Upper lobe of right lung (tissue), 1 donor: ENCODE results near the gene SERINC5. TPM values are rescaled to one million over a fixed set of nuclear protein-coding genes. Genes with fewer than 3 reads are reported as not detected.

Source experiments
- ATAC-seq: fragments of 200-7000 bp; cut with Tn5 transposase; one replicate; pipeline ENCODE4 v1.9.1; 2020; ENCODE audit warnings: mild to moderate bottlenecking, moderate library complexity
- DNase-seq: peaks from one replicate; pipeline ENCODE4 v3.0.0-alpha.2; 2020
- H3K27ac ChIP-seq: fragments of 200-600 bp; one replicate; pipeline ENCODE4 v1.8.0; 2022
- H3K27me3 ChIP-seq: fragments of 200-600 bp; one replicate; pipeline ENCODE4 v1.8.0; 2022; ENCODE audit warnings: mild to moderate bottlenecking
- H3K36me3 ChIP-seq: fragments of 200-600 bp; one replicate; pipeline ENCODE4 v1.8.0; 2022
- H3K4me1 ChIP-seq: fragments of 200-600 bp; one replicate; pipeline ENCODE4 v1.8.0; 2022
- H3K4me3 ChIP-seq: fragments of 200-600 bp; one replicate; pipeline ENCODE4 v1.8.0; 2022; ENCODE audit warnings: mild to moderate bottlenecking
- H3K9me3 ChIP-seq: fragments of 200-600 bp; one replicate; pipeline ENCODE4 v1.8.0; 2022
- intact Hi-C: fragments of 100-400 bp; cut with DNase I; formaldehyde crosslinking; loops from one replicate; pipeline ENCODE4 v1.11.0; 2022
- total RNA-seq: library from RNA; stranded (reverse); fragmentation: NEBNext Ultra II Directional; extraction: Animal tissue kit (Norgen Biotek cat#: 25700); gene quantifications from one replicate; pipeline ENCODE4 v1.2.1, GENCODE V29; 2021
- TF ChIP-seq, protein P1 (sequence below): fragments of 200-600 bp; IDR thresholded peaks from one replicate; pipeline ENCODE4 v1.8.0; 2022; ENCODE audit warnings: antibody characterized with exemption
- donor health status: DM: no; HTN: yes; CAD: no; lungs with severe emphysema.

SERINC5 gene
- total RNA-seq, 1 donor from 2014 or later, result 60.4 TPM

DNA sequence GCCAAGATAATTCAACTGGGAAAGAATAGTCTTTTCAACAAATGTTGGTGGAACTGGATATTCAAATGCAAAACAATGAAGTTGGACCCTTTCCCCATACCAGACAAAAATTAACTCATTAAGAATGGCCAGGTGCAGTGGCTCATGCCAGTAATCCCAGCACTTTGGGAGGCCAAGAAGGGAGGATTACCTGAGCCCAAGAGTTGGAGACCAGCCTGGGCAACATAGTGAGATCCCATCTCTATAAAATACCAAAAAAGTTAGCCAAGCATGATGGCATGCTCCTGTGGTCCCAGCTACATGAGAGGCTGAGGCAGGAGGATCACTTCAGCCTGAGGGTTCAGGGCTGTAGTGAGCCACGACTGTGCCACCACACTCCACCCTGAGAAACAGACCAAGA lies 24.2 kb downstream of the SERINC5 start:
- DNase-seq (no peak), ATAC-seq (no peak)
- Histone ChIP-seq H3K9me3 (no peaks in the 10 kb centered on the region), H3K27me3 (no peaks in the 10 kb centered on the region), H3K4me3 (no peak overlapping the region), H3K27ac (no peak overlapping the region), H3K36me3 (no peaks in the 10 kb centered on the region), H3K4me1 (peaks cover 14% of the 10 kb centered on the region)
- TF ChIP-seq, protein P1, sequence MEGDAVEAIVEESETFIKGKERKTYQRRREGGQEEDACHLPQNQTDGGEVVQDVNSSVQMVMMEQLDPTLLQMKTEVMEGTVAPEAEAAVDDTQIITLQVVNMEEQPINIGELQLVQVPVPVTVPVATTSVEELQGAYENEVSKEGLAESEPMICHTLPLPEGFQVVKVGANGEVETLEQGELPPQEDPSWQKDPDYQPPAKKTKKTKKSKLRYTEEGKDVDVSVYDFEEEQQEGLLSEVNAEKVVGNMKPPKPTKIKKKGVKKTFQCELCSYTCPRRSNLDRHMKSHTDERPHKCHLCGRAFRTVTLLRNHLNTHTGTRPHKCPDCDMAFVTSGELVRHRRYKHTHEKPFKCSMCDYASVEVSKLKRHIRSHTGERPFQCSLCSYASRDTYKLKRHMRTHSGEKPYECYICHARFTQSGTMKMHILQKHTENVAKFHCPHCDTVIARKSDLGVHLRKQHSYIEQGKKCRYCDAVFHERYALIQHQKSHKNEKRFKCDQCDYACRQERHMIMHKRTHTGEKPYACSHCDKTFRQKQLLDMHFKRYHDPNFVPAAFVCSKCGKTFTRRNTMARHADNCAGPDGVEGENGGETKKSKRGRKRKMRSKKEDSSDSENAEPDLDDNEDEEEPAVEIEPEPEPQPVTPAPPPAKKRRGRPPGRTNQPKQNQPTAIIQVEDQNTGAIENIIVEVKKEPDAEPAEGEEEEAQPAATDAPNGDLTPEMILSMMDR, result no peak
- intact Hi-C loops, result no loop called here

GRCh38 chr5:80231243-80231642 lies 24.6 kb downstream of the SERINC5 start:
- no peak for DNase-seq
- no peak overlapping the region for H3K4me3 ChIP-seq
- TF ChIP-seq, protein P1, result no peak
- intact Hi-C loops, result no loop called here
- ATAC-seq, result no peak
- H3K9me3 ChIP-seq, result no peaks in the 10 kb centered on the region
- no peaks in the 10 kb centered on the region for H3K36me3 ChIP-seq
- no peaks in the 10 kb centered on the region for H3K27me3 ChIP-seq
- H3K4me1 ChIP-seq, result peaks cover 14% of the 10 kb centered on the region
- no peak overlapping the region for H3K27ac ChIP-seq

DNA sequence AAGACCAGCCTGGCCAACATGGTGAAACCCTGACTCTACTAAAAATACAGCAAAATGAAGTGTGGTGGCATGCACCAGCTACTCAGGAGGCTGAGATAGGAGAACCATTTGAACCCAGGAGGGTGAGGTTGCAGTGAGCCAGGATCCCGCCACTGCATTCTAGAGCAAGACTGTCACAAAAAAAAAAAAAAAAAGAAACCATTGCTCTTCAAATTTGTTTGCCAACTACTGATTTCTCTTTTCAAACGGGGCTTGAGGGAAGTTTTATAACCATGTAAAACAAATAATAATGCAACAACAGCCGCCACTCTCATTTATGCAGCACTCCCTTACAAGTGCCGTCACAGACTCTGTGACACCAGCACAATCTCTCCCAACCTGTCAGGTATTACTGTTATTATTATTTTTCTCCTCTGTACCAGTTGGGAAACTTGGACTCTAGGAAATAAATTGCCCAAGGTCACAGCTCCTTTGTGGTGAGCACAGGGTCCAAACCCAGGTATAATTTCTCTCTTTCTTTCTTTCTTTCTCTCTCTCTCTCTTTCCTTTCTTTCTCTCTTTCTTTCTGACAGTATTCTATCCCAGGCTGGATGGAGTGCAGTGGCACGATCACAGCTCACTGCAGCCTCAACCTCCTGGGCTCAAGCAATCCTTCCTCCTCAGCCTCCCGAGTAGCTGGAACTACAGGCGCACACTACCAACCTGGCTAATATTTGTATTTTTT lies 25.4 kb downstream of the SERINC5 start:
- DNase-seq (no peak), ATAC-seq (no peak)
- Histone ChIP-seq H3K36me3 (no peaks in the 10 kb centered on the region), H3K4me1 (peaks cover 14% of the 10 kb centered on the region), H3K27ac (no peak overlapping the region), H3K27me3 (no peaks in the 10 kb centered on the region), H3K9me3 (no peaks in the 10 kb centered on the region), H3K4me3 (no peak overlapping the region)
- intact Hi-C loops, result no loop called here
- TF ChIP-seq, protein P1, result no peak

DNA sequence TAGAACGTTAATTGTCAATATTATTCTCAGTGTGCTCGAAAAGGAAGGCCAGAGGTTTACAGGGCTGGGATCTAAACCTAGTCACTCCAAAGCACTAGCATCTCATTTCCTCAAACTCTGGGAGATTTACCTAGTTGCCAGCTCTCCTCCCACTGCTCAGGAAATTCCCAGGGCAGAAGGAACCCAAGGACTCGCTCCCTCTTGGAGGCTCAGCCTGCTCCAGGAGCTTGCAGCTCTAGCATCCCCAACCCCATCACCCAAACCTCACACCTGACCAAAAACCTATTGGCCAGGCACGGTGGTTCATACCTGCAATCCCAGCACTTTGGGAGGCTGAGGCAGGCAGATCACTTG lies 26.0 kb downstream of the SERINC5 start:
- Histone ChIP-seq H3K4me3 (no peak overlapping the region), H3K27ac (peak overlapping the region; percentile 17), H3K4me1 (peaks cover 14% of the 10 kb centered on the region), H3K36me3 (no peaks in the 10 kb centered on the region), H3K27me3 (no peaks in the 10 kb centered on the region), H3K9me3 (no peaks in the 10 kb centered on the region)
- ATAC-seq (peak; percentile 53), DNase-seq (no peak)
- intact Hi-C loops, result no loop called here
- TF ChIP-seq, protein P1, result no peak

GRCh38 chr5:80227979-80228596 lies 27.8 kb downstream of the SERINC5 start:
- H3K27me3 ChIP-seq, result no peaks in the 10 kb centered on the region
- peaks cover 10% of the 10 kb centered on the region for H3K4me1 ChIP-seq
- H3K9me3 ChIP-seq, result no peaks in the 10 kb centered on the region
- H3K4me3 ChIP-seq, result no peak overlapping the region
- TF ChIP-seq, protein P1, result no peak
- H3K27ac ChIP-seq, result no peak overlapping the region
- no peak for DNase-seq
- intact Hi-C loops, result no loop called here
- H3K36me3 ChIP-seq, result no peaks in the 10 kb centered on the region
- no peak for ATAC-seq
